ENCODE data around the gene GNB1L. TPM values are rescaled to one million over a fixed set of nuclear protein-coding genes. Genes with fewer than 3 reads are reported as not detected.

GNB1L gene
- polyA plus RNA-seq, 1 donor: 4.4 TPM

DNA sequence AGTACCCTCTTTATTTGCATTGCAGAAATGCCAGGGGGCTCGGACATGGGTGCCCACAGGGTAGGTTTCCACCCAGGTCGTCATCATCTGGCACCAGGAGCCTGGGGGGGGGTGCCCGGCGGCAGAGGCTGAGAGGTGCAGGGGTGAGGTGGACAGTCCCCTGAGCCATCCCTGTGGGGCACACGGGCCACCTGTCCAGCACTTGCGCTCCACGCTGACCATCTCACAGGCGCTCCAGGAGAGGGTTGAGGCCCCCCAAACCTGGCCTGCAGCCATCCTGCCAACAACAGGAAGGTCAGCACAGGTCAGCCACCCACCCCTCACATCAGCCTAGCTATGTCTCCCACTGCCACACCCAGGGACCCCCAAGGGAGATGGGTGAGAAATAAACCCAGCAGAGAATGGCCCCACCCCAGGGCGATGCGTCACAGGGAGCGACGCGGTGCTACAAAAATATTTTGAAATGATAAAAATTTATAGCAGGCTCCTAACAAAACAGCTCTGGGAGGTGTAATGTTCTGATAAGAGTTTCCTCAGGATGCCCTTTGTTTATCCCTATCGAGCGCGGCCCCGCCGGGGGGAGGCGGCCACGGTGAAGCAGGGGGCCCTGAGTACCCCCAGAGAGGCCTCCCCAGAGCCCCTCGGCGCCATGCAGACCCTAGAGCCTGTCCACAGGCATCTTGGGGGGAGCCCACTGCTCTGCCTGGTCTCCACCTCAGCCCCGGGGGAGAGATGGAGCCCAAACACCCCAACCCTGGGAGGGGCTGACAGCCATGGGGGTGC, 21.0 kb upstream of the GNB1L start:
- no peak overlapping the region for H3K4me3 ChIP-seq (ENCODE audit: low read length)
- no CpG with 5 or more reads among the region's 23 CpGs for WGBS (ENCODE audit: insufficient coverage, low lambda C conversion rate)
- H3K27me3 ChIP-seq (ENCODE audit: control insufficient read depth, insufficient read depth, low read length): no peaks in the 10 kb centered on the region
- H3K36me3 ChIP-seq (ENCODE audit: control insufficient read depth, insufficient read depth, low read length): peaks cover 16% of the 10 kb centered on the region
- H3K27ac ChIP-seq (ENCODE audit: low read length): no peak overlapping the region
- H3K4me1 ChIP-seq (ENCODE audit: control insufficient read depth, insufficient read depth, low read length): peaks cover 11% of the 10 kb centered on the region
- no peak for DNase-seq
- no peaks in the 10 kb centered on the region for H3K9me3 ChIP-seq (ENCODE audit: control insufficient read depth, low read depth, low read length)

DNA sequence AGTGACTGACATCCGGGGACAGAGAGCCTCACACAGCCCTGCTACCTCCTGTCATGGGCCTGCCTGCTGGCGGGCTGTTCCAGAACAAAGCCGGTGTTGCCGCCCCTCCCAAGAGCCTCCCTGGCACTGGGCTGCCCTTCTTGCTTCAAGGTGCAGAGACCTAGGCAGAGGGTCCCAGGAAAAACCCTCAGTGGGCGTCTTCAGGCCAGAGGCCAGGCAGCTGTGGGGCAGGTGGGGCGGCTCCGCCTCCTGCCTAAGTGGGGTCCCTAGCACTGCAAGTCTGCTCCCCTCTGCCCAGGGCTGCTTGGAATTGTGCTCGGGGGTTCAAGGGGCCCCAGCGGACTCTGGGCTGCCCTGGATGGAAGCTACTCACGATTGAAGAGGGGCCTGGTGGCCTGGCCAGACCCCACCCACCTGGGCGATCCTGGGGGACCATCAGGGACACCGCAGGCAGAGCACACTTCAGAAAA, 20.4 kb upstream of the GNB1L start:
- WGBS (ENCODE audit: insufficient coverage, low lambda C conversion rate): no CpG with 5 or more reads among the region's 12 CpGs
- H3K9me3 ChIP-seq (ENCODE audit: control insufficient read depth, low read depth, low read length): no peaks in the 10 kb centered on the region
- peaks cover 9% of the 10 kb centered on the region for H3K4me1 ChIP-seq (ENCODE audit: control insufficient read depth, insufficient read depth, low read length)
- H3K27me3 ChIP-seq (ENCODE audit: control insufficient read depth, insufficient read depth, low read length): no peaks in the 10 kb centered on the region
- H3K27ac ChIP-seq (ENCODE audit: low read length): no peak overlapping the region
- peaks cover 16% of the 10 kb centered on the region for H3K36me3 ChIP-seq (ENCODE audit: control insufficient read depth, insufficient read depth, low read length)
- no peak for DNase-seq
- no peak overlapping the region for H3K4me3 ChIP-seq (ENCODE audit: low read length)

DNA sequence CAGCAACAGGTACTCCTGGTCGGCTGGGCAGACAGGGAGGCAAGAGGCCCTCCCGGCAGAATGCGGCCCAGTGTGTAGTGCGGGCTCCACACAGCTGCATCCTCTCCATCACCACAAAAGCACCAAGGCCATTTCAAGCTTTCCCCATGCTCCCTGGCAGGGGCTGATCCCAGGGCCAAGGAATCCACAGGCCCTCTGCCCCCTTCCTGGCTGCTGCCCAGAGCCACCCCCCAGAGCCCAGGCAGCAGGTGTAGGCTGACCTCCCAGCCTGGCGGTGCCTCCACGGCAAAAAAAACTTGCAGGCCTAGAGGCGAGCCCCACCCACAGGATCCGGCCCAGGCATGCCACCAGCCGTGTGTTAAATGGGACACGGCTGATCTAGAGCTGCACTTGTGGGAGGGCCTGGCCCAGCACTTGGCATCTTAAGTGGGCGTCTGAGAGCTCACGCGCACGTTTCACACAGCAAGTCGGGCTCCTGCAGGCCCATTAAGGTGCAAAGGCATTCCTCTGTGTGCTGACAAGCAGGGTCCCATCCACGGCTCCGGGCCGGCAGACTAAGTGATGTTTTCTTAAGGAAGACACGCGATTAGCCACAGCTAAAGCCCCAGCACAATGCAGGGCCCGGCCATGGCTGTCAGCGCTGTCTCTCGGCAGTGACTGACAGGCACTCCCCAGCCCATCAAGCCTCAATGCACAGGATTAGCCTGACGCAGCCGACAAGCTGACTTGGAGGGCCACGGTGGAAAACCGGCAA, 19.8 kb upstream of the GNB1L start:
- H3K4me1 ChIP-seq (ENCODE audit: control insufficient read depth, insufficient read depth, low read length): peaks cover 9% of the 10 kb centered on the region
- H3K4me3 ChIP-seq (ENCODE audit: low read length): no peak overlapping the region
- no CpG with 5 or more reads among the region's 27 CpGs for WGBS (ENCODE audit: insufficient coverage, low lambda C conversion rate)
- no peaks in the 10 kb centered on the region for H3K27me3 ChIP-seq (ENCODE audit: control insufficient read depth, insufficient read depth, low read length)
- H3K27ac ChIP-seq (ENCODE audit: low read length): no peak overlapping the region
- H3K9me3 ChIP-seq (ENCODE audit: control insufficient read depth, low read depth, low read length): no peaks in the 10 kb centered on the region
- no peak for DNase-seq
- H3K36me3 ChIP-seq (ENCODE audit: control insufficient read depth, insufficient read depth, low read length): peaks cover 14% of the 10 kb centered on the region

DNA sequence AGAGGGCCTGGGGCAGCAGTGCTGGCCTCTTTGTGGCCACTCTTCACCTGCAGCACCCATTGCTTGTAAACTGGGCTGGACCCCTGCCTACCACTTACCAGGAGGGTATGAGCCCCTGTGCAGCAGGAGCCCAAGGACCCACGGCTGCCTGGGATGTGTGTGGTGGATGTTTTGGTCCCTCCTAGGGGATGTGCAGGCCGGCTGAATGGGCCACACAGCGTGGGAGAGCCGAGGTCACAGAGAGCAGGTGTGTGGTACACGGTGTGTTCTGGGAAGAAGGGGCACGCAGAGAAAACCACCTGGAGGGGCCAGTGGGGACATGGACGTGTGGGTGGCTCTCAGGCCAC, 19.3 kb upstream of the GNB1L start:
- H3K4me3 ChIP-seq (ENCODE audit: low read length): no peak overlapping the region
- no peak overlapping the region for H3K27ac ChIP-seq (ENCODE audit: low read length)
- no peaks in the 10 kb centered on the region for H3K27me3 ChIP-seq (ENCODE audit: control insufficient read depth, insufficient read depth, low read length)
- H3K4me1 ChIP-seq (ENCODE audit: control insufficient read depth, insufficient read depth, low read length): peaks cover 9% of the 10 kb centered on the region
- DNase-seq: no peak
- no CpG with 5 or more reads among the region's 7 CpGs for WGBS (ENCODE audit: insufficient coverage, low lambda C conversion rate)
- H3K36me3 ChIP-seq (ENCODE audit: control insufficient read depth, insufficient read depth, low read length): peaks cover 14% of the 10 kb centered on the region
- no peaks in the 10 kb centered on the region for H3K9me3 ChIP-seq (ENCODE audit: control insufficient read depth, low read depth, low read length)

DNA sequence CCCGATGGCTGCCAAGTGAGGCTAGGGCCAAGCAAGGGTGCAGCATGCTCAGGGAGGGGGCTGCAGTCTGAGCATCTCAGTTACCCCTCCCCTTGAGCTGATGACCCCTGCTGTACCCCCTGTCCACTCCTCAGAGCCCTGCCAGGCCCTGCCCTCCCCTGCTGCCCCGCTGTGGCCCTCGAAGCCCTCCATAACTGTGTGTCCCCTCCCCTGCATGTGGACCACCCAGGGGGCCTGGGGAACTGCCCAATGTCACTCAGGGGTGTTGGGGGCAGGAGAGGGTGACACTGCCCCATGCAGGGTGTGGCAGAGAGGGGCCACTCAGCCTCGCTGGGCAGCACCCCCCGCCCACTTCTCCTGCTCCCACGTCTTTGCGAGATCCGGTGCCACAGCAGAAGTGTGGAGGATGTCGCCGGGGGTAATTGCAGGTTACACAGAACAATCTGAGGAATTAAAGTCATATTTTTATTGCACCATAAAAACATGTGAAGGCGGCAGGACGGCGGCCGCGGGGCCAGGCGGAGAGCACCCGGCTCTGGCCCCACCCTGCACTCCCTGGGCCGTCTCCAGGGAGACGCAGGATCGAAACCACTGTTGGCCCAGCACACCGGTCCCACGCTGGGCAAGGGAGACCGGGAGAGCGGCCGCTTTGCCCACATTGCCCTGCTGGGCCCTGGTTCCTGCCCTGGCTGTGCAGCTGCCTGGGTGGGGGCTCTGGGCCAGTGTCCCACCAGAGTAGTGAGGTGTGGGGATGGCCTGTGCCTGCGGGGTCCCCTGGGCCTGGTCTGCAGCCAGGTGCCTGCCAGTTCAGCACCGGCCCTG, 18.7 kb upstream of the GNB1L start:
- Histone ChIP-seq H3K36me3 (ENCODE audit: control insufficient read depth, insufficient read depth, low read length) (peaks cover 14% of the 10 kb centered on the region), H3K4me3 (ENCODE audit: low read length) (no peak overlapping the region), H3K4me1 (ENCODE audit: control insufficient read depth, insufficient read depth, low read length) (peaks cover 9% of the 10 kb centered on the region), H3K27me3 (ENCODE audit: control insufficient read depth, insufficient read depth, low read length) (no peaks in the 10 kb centered on the region), H3K27ac (ENCODE audit: low read length) (no peak overlapping the region), H3K9me3 (ENCODE audit: control insufficient read depth, low read depth, low read length) (no peaks in the 10 kb centered on the region)
- DNase-seq: peak; percentile 51 to 77
- no CpG with 5 or more reads among the region's 27 CpGs for WGBS (ENCODE audit: insufficient coverage, low lambda C conversion rate)

DNA sequence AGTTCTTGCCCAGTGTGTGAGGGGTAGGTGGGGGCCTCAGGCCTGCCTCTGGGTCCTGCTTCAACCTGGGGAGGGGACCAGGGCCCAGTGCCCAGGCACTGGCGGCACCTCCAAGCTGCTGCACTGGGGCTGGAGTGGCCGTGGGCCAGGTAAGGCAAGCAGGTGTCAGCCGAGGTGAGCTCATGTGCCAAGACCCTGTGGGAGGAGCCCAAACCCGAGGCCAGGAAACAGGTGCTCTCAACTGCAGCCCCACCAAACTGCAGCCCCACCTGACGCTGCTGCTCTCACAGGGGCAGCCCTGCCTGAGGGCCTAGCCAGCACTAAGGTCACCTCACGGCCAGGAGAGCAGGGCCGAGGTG, 18.1 kb upstream of the GNB1L start:
- no peak for DNase-seq
- no peaks in the 10 kb centered on the region for H3K27me3 ChIP-seq (ENCODE audit: control insufficient read depth, insufficient read depth, low read length)
- WGBS (ENCODE audit: insufficient coverage, low lambda C conversion rate): no CpG with 5 or more reads among the region's 7 CpGs
- H3K27ac ChIP-seq (ENCODE audit: low read length): no peak overlapping the region
- peaks cover 11% of the 10 kb centered on the region for H3K36me3 ChIP-seq (ENCODE audit: control insufficient read depth, insufficient read depth, low read length)
- peaks cover 9% of the 10 kb centered on the region for H3K4me1 ChIP-seq (ENCODE audit: control insufficient read depth, insufficient read depth, low read length)
- no peak overlapping the region for H3K4me3 ChIP-seq (ENCODE audit: low read length)
- H3K9me3 ChIP-seq (ENCODE audit: control insufficient read depth, low read depth, low read length): no peaks in the 10 kb centered on the region

DNA sequence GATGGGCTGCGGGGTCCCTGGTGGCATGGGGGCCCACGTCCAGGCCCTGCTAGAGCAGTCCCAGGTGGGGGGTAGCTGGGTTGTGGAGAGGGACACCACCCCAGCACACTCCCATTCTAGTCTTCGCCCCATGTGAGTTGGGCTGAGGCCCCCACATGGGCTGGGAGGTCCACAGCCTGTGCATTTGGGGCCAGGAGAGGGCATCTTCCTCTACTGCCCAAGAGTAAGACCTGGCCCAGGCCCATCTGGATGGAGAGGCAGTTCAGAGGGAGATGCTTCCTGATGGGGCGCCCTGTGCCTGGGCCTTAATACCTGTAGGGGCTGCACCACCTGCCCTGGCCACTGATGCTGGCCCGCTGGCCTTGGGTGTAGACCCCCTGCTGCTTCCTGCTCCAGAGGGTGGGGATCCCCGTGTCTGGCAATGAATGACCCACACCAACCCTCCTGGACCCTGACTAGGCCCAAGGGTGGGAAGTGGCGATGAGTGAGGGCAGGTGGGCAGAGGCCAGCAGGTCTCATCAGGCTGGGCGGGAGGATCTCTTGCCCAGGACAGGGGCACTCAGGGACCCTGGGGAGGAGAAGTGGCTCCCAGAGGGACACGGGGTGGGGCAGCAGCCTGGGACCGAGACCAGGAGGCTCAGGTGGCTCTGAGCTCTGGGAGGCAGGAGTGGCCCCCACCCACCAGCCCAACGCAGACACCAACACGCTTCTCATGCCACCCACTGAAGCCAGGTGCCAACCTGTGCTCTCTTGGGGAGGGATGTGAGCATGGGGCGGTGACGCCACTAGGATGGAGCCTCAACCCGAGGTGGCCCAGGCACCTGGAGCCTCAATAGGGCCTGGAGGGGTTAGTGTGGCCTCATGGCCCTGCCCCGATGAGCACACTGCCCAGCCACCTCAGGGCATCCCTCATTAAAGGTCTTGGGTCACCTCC, 17.4 kb upstream of the GNB1L start:
- H3K36me3 ChIP-seq (ENCODE audit: control insufficient read depth, insufficient read depth, low read length): peaks cover 5% of the 10 kb centered on the region
- no CpG with 5 or more reads among the region's 16 CpGs for WGBS (ENCODE audit: insufficient coverage, low lambda C conversion rate)
- H3K4me1 ChIP-seq (ENCODE audit: control insufficient read depth, insufficient read depth, low read length): peaks cover 9% of the 10 kb centered on the region
- H3K27me3 ChIP-seq (ENCODE audit: control insufficient read depth, insufficient read depth, low read length): no peaks in the 10 kb centered on the region
- no peaks in the 10 kb centered on the region for H3K9me3 ChIP-seq (ENCODE audit: control insufficient read depth, low read depth, low read length)
- no peak overlapping the region for H3K27ac ChIP-seq (ENCODE audit: low read length)
- DNase-seq: no peak
- no peak overlapping the region for H3K4me3 ChIP-seq (ENCODE audit: low read length)

DNA sequence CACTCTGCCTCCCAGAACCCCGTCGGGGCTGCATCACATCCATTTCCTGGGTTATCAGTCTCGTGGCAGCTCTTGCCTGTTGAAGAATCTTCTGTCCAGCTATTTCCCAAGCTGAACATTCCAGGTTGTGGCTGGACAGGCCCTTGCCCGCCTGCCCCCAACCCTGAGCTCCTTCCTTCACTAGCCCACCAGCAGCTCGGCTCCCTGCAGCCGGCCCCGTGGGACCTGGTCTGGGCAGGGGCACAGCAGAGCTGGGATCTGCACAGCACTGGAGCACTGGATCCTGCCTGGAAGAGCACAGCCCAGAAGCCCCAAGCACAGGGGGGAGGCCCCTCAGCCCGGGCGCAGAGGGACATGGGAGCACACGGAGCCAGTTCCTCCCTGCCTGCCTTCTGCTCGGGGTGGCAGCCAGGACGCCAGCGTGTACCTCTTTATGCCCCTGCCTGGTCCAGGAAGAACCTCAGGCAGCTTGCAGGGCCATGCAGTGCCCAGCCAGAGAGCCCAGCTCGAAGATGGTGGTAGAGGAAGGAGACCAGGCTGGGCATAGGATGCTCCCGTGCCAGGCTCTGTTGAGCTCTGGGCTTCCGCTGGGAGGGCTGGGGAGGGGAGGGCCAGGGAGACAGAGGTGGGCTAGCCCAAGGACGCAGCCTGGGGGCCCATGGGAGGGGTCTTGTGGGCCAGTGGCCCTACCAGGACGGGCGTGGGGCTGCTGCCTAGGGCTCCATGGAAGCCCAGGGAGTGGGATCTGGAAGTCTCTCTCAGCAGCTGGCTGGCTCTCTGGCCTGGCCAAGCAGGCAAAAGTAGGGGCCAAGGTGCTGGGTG, 16.6 kb upstream of the GNB1L start:
- no CpG with 5 or more reads among the region's 19 CpGs for WGBS (ENCODE audit: insufficient coverage, low lambda C conversion rate)
- H3K4me1 ChIP-seq (ENCODE audit: control insufficient read depth, insufficient read depth, low read length): peaks cover 9% of the 10 kb centered on the region
- no peaks in the 10 kb centered on the region for H3K36me3 ChIP-seq (ENCODE audit: control insufficient read depth, insufficient read depth, low read length)
- no peak for DNase-seq
- no peaks in the 10 kb centered on the region for H3K27me3 ChIP-seq (ENCODE audit: control insufficient read depth, insufficient read depth, low read length)
- no peak overlapping the region for H3K27ac ChIP-seq (ENCODE audit: low read length)
- no peak overlapping the region for H3K4me3 ChIP-seq (ENCODE audit: low read length)
- H3K9me3 ChIP-seq (ENCODE audit: control insufficient read depth, low read depth, low read length): no peaks in the 10 kb centered on the region
